ENCODE measurements around the gene NUDC.
"Not testable (repeated sequence)": the region's sequence is repeated elsewhere in the genome, so short reads cannot be mapped to it uniquely, and the experiment has no call there.

The NUDC gene

GRCh38 chr1:26989403-26990109 lies 68.0 kb downstream of the NUDC start:
- not testable (repeated sequence) for DNase-seq (ENCODE audit: low read depth in 2 of 2)

GRCh38 chr1:26991310-26992116 lies 70.0 kb downstream of the NUDC start:
- no peak for DNase-seq (ENCODE audit: low read depth in 2 of 2)

GRCh38 chr1:26993237-26994019 lies 71.9 kb downstream of the NUDC start, which contains the start of gene TRNP1:
TRNP1 (plus strand) TSS chr1:26993692; CDS start chr1:26993787, 95 bp downstream.
- peak; percentile 50 to 57 for DNase-seq (ENCODE audit: low read depth in 2 of 2)

GRCh38 chr1:26994020-26994786 lies 72.7 kb downstream of the NUDC start:
- peak in 1 of 2 experiments; percentile 28 for DNase-seq (ENCODE audit: low read depth in 2 of 2)

- DNase-seq (ENCODE audit: low read depth in 2 of 2) = no peak
Observed at GRCh38 chr1:26994787-26995517, 73.4 kb downstream of the NUDC start.

GRCh38 chr1:26996024-26996423 lies 74.5 kb downstream of the NUDC start:
- DNase-seq (ENCODE audit: low read depth in 2 of 2) = no peak

Measured in stimulated activated CD4-positive, alpha-beta T cell treated with anti-CD3 and anti-CD28 coated beads, Interleukin-12 subunit alpha, Interleukin-12 subunit beta, amount 100 ng/mL, for 24 hours (primary cell).